Measurements from ENCODE around the gene TUBD1. TPM values are rescaled to one million over a fixed set of nuclear protein-coding genes. Genes with fewer than 3 reads are reported as not detected.

Gene TUBD1
- total and polyA plus RNA-seq, 2 of the 13 experiments (the other 11 are each of a cell fraction or from before 2014, with no cell fraction given): 18.2 to 25.9 TPM

DNA sequence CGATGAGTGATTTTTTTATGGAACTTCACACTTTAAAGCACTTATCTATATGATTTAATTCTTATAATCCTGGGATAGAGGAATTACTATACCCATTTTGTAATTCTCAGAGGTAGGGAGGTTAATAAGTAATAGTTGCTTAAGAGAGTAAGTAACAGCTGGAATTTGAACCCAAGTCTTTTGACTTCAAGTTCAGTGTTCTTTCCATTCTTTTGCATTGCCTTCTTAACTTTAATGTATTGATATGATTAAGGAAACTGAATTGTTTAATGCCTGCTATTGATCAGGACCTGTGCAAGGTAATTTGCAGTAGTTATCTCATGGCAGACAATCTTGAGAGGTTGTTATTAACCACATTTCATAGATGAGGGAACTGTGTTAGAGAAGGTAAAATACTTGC, 78.5 kb downstream of the TUBD1 start (continued):
- TF ChIP-seq THAP11 (CRISPR knock-in tag; IDR thresholded peaks at IDR 0.05) (no peak), TP53 (CRISPR knock-in tag; conservative IDR thresholded peaks at IDR 0.05) (no peak), ZBTB7B (CRISPR knock-in tag; IDR thresholded peaks at IDR 0.05) (no peak), ZNF678 (CRISPR knock-in tag; IDR thresholded peaks at IDR 0.05) (no peak), PPARG (CRISPR knock-in tag; conservative IDR thresholded peaks at IDR 0.05) (no peak), ZNF546 (CRISPR knock-in tag; conservative IDR thresholded peaks at IDR 0.05) (no peak)
- TF ChIP-seq, protein P1, sequence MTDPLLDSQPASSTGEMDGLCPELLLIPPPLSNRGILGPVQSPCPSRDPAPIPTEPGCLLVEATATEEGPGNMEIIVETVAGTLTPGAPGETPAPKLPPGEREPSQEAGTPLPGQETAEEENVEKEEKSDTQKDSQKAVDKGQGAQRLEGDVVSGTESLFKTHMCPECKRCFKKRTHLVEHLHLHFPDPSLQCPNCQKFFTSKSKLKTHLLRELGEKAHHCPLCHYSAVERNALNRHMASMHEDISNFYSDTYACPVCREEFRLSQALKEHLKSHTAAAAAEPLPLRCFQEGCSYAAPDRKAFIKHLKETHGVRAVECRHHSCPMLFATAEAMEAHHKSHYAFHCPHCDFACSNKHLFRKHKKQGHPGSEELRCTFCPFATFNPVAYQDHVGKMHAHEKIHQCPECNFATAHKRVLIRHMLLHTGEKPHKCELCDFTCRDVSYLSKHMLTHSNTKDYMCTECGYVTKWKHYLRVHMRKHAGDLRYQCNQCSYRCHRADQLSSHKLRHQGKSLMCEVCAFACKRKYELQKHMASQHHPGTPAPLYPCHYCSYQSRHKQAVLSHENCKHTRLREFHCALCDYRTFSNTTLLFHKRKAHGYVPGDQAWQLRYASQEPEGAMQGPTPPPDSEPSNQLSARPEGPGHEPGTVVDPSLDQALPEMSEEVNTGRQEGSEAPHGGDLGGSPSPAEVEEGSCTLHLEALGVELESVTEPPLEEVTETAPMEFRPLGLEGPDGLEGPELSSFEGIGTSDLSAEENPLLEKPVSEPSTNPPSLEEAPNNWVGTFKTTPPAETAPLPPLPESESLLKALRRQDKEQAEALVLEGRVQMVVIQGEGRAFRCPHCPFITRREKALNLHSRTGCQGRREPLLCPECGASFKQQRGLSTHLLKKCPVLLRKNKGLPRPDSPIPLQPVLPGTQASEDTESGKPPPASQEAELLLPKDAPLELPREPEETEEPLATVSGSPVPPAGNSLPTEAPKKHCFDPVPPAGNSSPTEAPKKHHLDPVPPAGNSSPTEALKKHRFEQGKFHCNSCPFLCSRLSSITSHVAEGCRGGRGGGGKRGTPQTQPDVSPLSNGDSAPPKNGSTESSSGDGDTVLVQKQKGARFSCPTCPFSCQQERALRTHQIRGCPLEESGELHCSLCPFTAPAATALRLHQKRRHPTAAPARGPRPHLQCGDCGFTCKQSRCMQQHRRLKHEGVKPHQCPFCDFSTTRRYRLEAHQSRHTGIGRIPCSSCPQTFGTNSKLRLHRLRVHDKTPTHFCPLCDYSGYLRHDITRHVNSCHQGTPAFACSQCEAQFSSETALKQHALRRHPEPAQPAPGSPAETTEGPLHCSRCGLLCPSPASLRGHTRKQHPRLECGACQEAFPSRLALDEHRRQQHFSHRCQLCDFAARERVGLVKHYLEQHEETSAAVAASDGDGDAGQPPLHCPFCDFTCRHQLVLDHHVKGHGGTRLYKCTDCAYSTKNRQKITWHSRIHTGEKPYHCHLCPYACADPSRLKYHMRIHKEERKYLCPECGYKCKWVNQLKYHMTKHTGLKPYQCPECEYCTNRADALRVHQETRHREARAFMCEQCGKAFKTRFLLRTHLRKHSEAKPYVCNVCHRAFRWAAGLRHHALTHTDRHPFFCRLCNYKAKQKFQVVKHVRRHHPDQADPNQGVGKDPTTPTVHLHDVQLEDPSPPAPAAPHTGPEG (CRISPR knock-in tag; IDR thresholded peaks at IDR 0.05): no peak

DNA sequence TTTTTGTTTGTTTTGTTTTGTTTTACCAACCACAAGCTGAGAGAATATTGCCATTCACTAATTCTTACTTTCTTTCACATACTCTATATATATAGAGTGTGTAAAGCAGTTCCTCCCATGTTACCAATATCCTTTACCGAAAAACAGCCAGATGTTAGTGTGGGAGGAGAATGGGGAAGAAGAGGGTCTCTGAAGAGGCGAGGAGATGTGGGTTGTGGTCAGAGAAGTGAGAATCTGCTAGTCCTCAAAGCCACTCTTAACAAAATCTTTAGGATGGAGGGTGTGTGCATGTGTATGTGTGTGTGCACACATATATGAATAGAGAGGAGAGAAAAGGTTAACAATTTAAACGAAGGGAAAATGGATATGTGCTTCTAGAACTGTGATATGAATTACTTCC, 80.6 kb downstream of the TUBD1 start:
- Histone ChIP-seq H3K4me1 (ENCODE audit: insufficient read depth, low read length) (peaks cover 10% of the 10 kb centered on the region), H3K36me3 (replicated peaks in 1 of 2; ENCODE audit: control insufficient read depth in 1 of 2, insufficient read depth in 2 of 2, low read length in 2 of 2) (peaks cover 7 to 31% of the 10 kb centered on the region in 2 experiments), H3K9me3 (ENCODE audit: low read length) (no peaks in the 10 kb centered on the region), H3K4me3 (replicated peaks in 1 of 3; ENCODE audit: insufficient read depth in 1 of 3, low read depth in 2 of 3, low read length in 3 of 3) (no peak overlapping the region), H2AFZ (ENCODE audit: low read length) (no peak overlapping the region), H3K9ac (ENCODE audit: insufficient read depth, low read depth, low read length) (no peak overlapping the region), H3K27ac (ENCODE audit: extremely low read length, insufficient read depth, low read length) (no peak overlapping the region), H3K27me3 (ENCODE audit: control insufficient read depth in 1 of 2, insufficient read depth in 2 of 2, low read length in 2 of 2) (no peaks in the 10 kb centered on the region), H3K4me2 (ENCODE audit: low read depth, low read length) (no peak overlapping the region), H3K79me2 (ENCODE audit: insufficient read depth, low read length) (no peaks in the 10 kb centered on the region), H4K20me1 (ENCODE audit: insufficient read depth, low read length) (no peaks in the 10 kb centered on the region)
- in situ Hi-C loops (cut with HindIII; ENCODE audit: extremely low pct_ligation_motif_present, low pct_unique_long_range_greater_than_20kb): no loop called here
- POLR2A ChIA-PET: no interaction called here
- ATAC-seq: no peak
- WGBS (ENCODE audit: low lambda C conversion rate): 97% methylated on average over 3 of the region's 3 CpGs
- FAIRE-seq: no peak
- TF ChIP-seq ZBTB7B (CRISPR knock-in tag; IDR thresholded peaks at IDR 0.05): no peak
- intact Hi-C loops (cut with micrococcal nuclease; ENCODE audit: unreplicated experiment): no loop called here
- no TSS peak for BruUV-seq (replicated peaks)
- CTCF ChIA-PET (ENCODE audit: low intra/inter-chr PET ratio, low total read pairs): no interaction called here
- DNase-seq (ENCODE audit: low spot score): no peak
